GM12878 (cell line): Measurements from ENCODE around the gene OTUD4. TPM values are rescaled to one million over a fixed set of nuclear protein-coding genes. Genes with fewer than 3 reads are reported as not detected.

Experiments
- BCL11A ChIP-seq: IDR thresholded peaks from 2 replicates; pipeline ENCODE4 v1.6.1; 2011; ENCODE audit warnings: low read depth, low read length
- CBFB ChIP-seq: IDR thresholded peaks from 2 replicates; pipeline ENCODE4 v1.6.1; 2016; ENCODE audit warnings: antibody characterized with exemption, low read depth
- CHD4 ChIP-seq: fragments of 200-600 bp; sonication (generic); IDR thresholded peaks from 2 replicates; pipeline ENCODE4 v1.6.1; 2016; ENCODE audit warnings: mild to moderate bottlenecking
- EED ChIP-seq: sonication (generic); IDR thresholded peaks from 2 replicates; pipeline ENCODE4 v1.6.1; 2016; ENCODE audit warnings: antibody characterized with exemption, low read depth
- EGR1 ChIP-seq, 2 experiments: IDR thresholded peaks; 1 replicate in 1 of 2; 2 replicates in 1 of 2; pipeline ENCODE4 v1.6.1; 2011 to 2012; ENCODE audit warnings: low read depth in 2 of 2, low read length in 2 of 2, borderline replicate concordance in 1 of 2, mild to moderate bottlenecking in 1 of 2, moderate library complexity in 1 of 2
- EZH2 ChIP-seq: IDR thresholded peaks from 2 replicates; pipeline ENCODE4 v1.6.1; 2012; ENCODE audit warnings: low read depth, mild to moderate bottlenecking, control low read depth, inconsistent platforms, low read length, borderline replicate concordance; ENCODE audit not compliant: control insufficient read depth
- HDAC2 ChIP-seq: fragments of 200-600 bp; sonication (generic); IDR thresholded peaks from 2 replicates; pipeline ENCODE4 v1.6.1; 2017
- HDAC6 ChIP-seq: fragments of 200-600 bp; sonication (generic); IDR thresholded peaks from one replicate; pipeline ENCODE4 v1.8.0; 2017; ENCODE audit warnings: antibody characterized with exemption; ENCODE audit not compliant: unreplicated experiment
- MTA3 ChIP-seq: IDR thresholded peaks from 2 replicates; pipeline ENCODE4 v1.6.1; 2012; ENCODE audit warnings: low read length, inconsistent platforms, borderline replicate concordance
- MYB ChIP-seq: fragments of 150-350 bp; IDR thresholded peaks from 2 replicates; pipeline ENCODE4 v1.6.1; 2014; ENCODE audit warnings: mild to moderate bottlenecking, low read depth, low read length, borderline replicate concordance
- NFXL1 ChIP-seq: fragments of 450-650 bp; IDR thresholded peaks from 2 replicates; pipeline ENCODE4 v1.6.1; 2017; ENCODE audit warnings: antibody characterized with exemption, mild to moderate bottlenecking, borderline replicate concordance
- NFYA ChIP-seq: IDR thresholded peaks from 2 replicates; pipeline ENCODE4 v1.6.1; 2011; ENCODE audit warnings: low read depth, mild to moderate bottlenecking, low read length, improper control_type of control experiment, borderline replicate concordance
- NR2C2 ChIP-seq: IDR thresholded peaks from 2 replicates; pipeline ENCODE4 v1.6.1; 2011; ENCODE audit warnings: borderline replicate concordance, low read depth; ENCODE audit not compliant: control insufficient read depth, insufficient read length
- NR2F1 ChIP-seq: fragments of 450-650 bp; conservative IDR thresholded peaks from 2 replicates; pipeline ENCODE4 v1.6.1; 2017; ENCODE audit warnings: mild to moderate bottlenecking
- POLR2A ChIP-seq: IDR thresholded peaks from 2 replicates; pipeline ENCODE4 v1.6.1; 2011; ENCODE audit warnings: low read depth, mild to moderate bottlenecking, low read length
- RCOR1 ChIP-seq: conservative IDR thresholded peaks from 2 replicates; pipeline ENCODE4 v1.6.1; 2012; ENCODE audit warnings: low read depth, low read length, improper control_type of control experiment
- RUNX3 ChIP-seq: IDR thresholded peaks from 2 replicates; pipeline ENCODE4 v1.6.1; 2012; ENCODE audit warnings: low read length, inconsistent platforms
- SMAD5 ChIP-seq: IDR thresholded peaks from 2 replicates; pipeline ENCODE4 v1.6.1; 2016; ENCODE audit warnings: antibody characterized with exemption, low read depth
- SMARCA5 ChIP-seq: fragments of 450-650 bp; IDR thresholded peaks from 2 replicates; pipeline ENCODE4 v1.6.1; 2017; ENCODE audit warnings: mild to moderate bottlenecking
- SPI1 ChIP-seq: IDR thresholded peaks from 2 replicates; pipeline ENCODE4 v1.6.1; 2011; ENCODE audit warnings: low read depth, mild to moderate bottlenecking, low read length, moderate library complexity, borderline replicate concordance; ENCODE audit not compliant: insufficient read depth
- TAF1 ChIP-seq: IDR thresholded peaks from 2 replicates; pipeline ENCODE4 v1.6.1; 2011; ENCODE audit warnings: mild to moderate bottlenecking, low read depth, low read length, borderline replicate concordance
- YY1 ChIP-seq: IDR thresholded peaks from 2 replicates; pipeline ENCODE4 v1.6.1; 2011; ENCODE audit warnings: low read depth, mild to moderate bottlenecking, low read length
- ZNF24 ChIP-seq: fragments of 450-650 bp; IDR thresholded peaks from 2 replicates; pipeline ENCODE4 v1.6.1; 2017; ENCODE audit warnings: antibody characterized with exemption, mild to moderate bottlenecking
- ZNF274 ChIP-seq: IDR thresholded peaks from one replicate; pipeline ENCODE4 v1.8.0; 2011; ENCODE audit not compliant: insufficient read length, insufficient read depth
- polyA plus RNA-seq, 11 experiments: library from polyadenylated mRNA; depleted of rRNA in 4 of 11; unstranded in 6 of 11; stranded (reverse) in 5 of 11; fragments of >200 nt; fragmentation: Nextera tagmentation in 4 of 11; fragmentation: Illumina TruSeq in 1 of 11; extraction: Ambion mirVana in 4 of 11; extraction: Trizol in 1 of 11; gene quantifications; 1 replicate in 1 of 11; 2 replicates in 10 of 11; pipeline versions ENCODE4 v1.2.1 to v1.2.3, GENCODE V29; 2011 to 2016; ENCODE audit warnings: inconsistent platforms in 2 of 11, missing spikeins in 2 of 11, low read depth in 1 of 11
- total RNA-seq, 4 experiments: library from RNA; depleted of rRNA in 3 of 4; stranded (reverse); fragments of >200 nt in 3 of 4; fragmentation: Illumina TruSeq in 1 of 4; extraction: Trizol in 1 of 4; gene quantifications; 2 replicates each; pipeline versions ENCODE4 v1.2.1 to v1.2.3, GENCODE V29; 2013 to 2021
- TF ChIP-seq, protein P1 (sequence below): fragments of 150-350 bp; IDR thresholded peaks from 2 replicates; pipeline ENCODE4 v1.6.1; 2014; ENCODE audit warnings: mild to moderate bottlenecking, low read depth, low read length
- TF ChIP-seq, protein P2 (sequence below): fragments of 450-650 bp; IDR thresholded peaks from 2 replicates; pipeline ENCODE4 v1.6.1; 2017; ENCODE audit warnings: mild to moderate bottlenecking, low read depth, inconsistent platforms; ENCODE audit not compliant: poor library complexity, severe bottlenecking
- TF ChIP-seq, protein P3 (sequence below): fragments of 450-650 bp; IDR thresholded peaks from 2 replicates; pipeline ENCODE4 v1.6.1; 2014; ENCODE audit warnings: mild to moderate bottlenecking
- TF ChIP-seq, protein P4 (sequence below): fragments of 450-650 bp; IDR thresholded peaks from 2 replicates; pipeline ENCODE4 v1.6.1; 2016; ENCODE audit warnings: mild to moderate bottlenecking

Gene OTUD4
- total and polyA plus RNA-seq, 10 of the 15 experiments (the other 5 are each of a cell fraction or from before 2014, with no cell fraction given): 2.2 to 26.3 (median 14.2) TPM

DNA sequence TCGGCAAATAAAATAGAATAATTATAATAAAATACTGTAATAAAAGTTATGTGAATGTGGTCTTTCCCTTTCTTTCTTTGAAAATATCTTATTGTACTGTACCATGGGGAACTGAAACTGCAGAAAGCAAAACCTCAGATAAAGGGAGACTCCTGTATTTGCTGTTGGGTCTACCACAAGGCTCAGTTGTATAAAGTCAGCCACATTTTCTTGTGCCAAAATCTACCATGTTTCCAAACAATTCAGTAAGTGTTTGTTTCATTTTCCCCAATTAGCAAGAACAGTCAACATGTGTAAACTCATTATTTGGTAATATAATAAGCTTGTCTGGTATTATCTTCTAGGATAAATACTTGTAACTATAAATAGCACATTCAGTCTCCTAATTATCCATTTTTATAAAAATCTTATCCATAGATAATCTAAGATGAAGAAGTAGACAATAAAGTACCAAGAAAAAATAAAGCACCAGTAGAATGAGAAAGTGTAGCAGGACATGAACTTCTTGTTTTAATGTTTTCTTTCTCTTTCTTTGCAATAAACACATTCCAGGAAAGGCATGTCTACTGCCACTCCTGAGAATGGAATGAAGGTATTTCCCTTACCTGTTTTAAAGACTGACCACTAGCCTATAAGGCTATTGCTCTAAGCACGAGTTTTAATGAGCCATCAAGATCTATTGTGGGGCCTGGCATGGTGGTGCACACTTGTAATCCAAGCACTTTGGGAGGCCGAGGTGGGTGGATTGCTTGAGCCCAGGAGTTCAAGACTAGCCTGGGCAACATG is 15.0 kb upstream of the OTUD4 start (continued):
- TF ChIP-seq EED (peak; percentile 72), MYB (no peak), SPI1 (peak; percentile 98), RUNX3 (peak; percentile 97), RCOR1 (no peak), HDAC2 (no peak), ZNF24 (no peak), MTA3 (0 out of 2 replicates have a peak, but pooled peaks have one; percentile 82), NFYA (no peak), BCL11A (peak; percentile 87), NR2F1 (no peak), NR2C2 (no peak), POLR2A (no peak), EGR1 (IDR thresholded peaks at IDR 0.05; ENCODE audit: borderline replicate concordance in 1 of 2, low read depth in 2 of 2, low read length in 2 of 2) (no peak), YY1 (0 out of 2 replicates have a peak, but pooled peaks have one; percentile 21), SMARCA5 (peak; percentile 71; the same call in 1 of the 2 replicates), NFXL1 (no peak), ZNF274 (no peak), SMAD5 (no peak), EZH2 (no peak), CHD4 (no peak), CBFB (peak; percentile 84), TAF1 (no peak), HDAC6 (no peak)
- TF ChIP-seq, protein P1, sequence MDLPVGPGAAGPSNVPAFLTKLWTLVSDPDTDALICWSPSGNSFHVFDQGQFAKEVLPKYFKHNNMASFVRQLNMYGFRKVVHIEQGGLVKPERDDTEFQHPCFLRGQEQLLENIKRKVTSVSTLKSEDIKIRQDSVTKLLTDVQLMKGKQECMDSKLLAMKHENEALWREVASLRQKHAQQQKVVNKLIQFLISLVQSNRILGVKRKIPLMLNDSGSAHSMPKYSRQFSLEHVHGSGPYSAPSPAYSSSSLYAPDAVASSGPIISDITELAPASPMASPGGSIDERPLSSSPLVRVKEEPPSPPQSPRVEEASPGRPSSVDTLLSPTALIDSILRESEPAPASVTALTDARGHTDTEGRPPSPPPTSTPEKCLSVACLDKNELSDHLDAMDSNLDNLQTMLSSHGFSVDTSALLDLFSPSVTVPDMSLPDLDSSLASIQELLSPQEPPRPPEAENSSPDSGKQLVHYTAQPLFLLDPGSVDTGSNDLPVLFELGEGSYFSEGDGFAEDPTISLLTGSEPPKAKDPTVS: no peak
- TF ChIP-seq, protein P2, sequence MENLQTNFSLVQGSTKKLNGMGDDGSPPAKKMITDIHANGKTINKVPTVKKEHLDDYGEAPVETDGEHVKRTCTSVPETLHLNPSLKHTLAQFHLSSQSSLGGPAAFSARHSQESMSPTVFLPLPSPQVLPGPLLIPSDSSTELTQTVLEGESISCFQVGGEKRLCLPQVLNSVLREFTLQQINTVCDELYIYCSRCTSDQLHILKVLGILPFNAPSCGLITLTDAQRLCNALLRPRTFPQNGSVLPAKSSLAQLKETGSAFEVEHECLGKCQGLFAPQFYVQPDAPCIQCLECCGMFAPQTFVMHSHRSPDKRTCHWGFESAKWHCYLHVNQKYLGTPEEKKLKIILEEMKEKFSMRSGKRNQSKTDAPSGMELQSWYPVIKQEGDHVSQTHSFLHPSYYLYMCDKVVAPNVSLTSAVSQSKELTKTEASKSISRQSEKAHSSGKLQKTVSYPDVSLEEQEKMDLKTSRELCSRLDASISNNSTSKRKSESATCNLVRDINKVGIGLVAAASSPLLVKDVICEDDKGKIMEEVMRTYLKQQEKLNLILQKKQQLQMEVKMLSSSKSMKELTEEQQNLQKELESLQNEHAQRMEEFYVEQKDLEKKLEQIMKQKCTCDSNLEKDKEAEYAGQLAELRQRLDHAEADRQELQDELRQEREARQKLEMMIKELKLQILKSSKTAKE: peak; percentile 95
- TF ChIP-seq, protein P3, sequence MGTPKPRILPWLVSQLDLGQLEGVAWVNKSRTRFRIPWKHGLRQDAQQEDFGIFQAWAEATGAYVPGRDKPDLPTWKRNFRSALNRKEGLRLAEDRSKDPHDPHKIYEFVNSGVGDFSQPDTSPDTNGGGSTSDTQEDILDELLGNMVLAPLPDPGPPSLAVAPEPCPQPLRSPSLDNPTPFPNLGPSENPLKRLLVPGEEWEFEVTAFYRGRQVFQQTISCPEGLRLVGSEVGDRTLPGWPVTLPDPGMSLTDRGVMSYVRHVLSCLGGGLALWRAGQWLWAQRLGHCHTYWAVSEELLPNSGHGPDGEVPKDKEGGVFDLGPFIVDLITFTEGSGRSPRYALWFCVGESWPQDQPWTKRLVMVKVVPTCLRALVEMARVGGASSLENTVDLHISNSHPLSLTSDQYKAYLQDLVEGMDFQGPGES: no peak
- TF ChIP-seq, protein P4, sequence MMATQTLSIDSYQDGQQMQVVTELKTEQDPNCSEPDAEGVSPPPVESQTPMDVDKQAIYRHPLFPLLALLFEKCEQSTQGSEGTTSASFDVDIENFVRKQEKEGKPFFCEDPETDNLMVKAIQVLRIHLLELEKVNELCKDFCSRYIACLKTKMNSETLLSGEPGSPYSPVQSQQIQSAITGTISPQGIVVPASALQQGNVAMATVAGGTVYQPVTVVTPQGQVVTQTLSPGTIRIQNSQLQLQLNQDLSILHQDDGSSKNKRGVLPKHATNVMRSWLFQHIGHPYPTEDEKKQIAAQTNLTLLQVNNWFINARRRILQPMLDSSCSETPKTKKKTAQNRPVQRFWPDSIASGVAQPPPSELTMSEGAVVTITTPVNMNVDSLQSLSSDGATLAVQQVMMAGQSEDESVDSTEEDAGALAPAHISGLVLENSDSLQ: no peak
